Activated effector memory CD4-positive, alpha-beta T cell treated with anti-CD3 and anti-CD28 coated beads, Interleukin-2, amount 50 U/mL, for 16 hours (primary cell): ENCODE measurements around the gene RPL12.
A peak's percentile ranks its signal among the peaks of the same experiment; 100 is the strongest.
"Not testable (repeated sequence)": the region's sequence is repeated elsewhere in the genome, so short reads cannot be mapped to it uniquely, and the experiment has no call there.

ENCODE experiments used
- DNase-seq: peaks from one replicate; pipeline ENCODE4 v3.0.0-alpha.2; 2020

Gene RPL12

GRCh38 chr9:127466407-127466917 lies 15.3 kb upstream of the RPL12 start:
- DNase-seq, result not testable (repeated sequence)

GRCh38 chr9:127463911-127464310 lies 12.7 kb upstream of the RPL12 start:
- no peak for DNase-seq

- DNase-seq, result no peak
These were observed 12.2 kb upstream of the RPL12 start for GRCh38 chr9:127463382-127463781.

GRCh38 chr9:127458921-127459320 lies 7.7 kb upstream of the RPL12 start:
- no peak for DNase-seq

- no peak for DNase-seq
These were observed 6.1 kb upstream of the RPL12 start for GRCh38 chr9:127457191-127457878.

GRCh38 chr9:127455324-127455992 lies 4.3 kb upstream of the RPL12 start:
- DNase-seq, result peak; percentile 67

GRCh38 chr9:127452691-127453090 lies 1.5 kb upstream of the RPL12 start:
- no peak for DNase-seq

GRCh38 chr9:127451858-127452656 lies 851 bp upstream of the RPL12 start:
- DNase-seq, result peak; percentile 81

- no peak for DNase-seq
These were observed 327 bp upstream of the RPL12 start for GRCh38 chr9:127451608-127451857.

- DNase-seq, result peak; percentile 64
These were observed 904 bp downstream of the RPL12 start for GRCh38 chr9:127450243-127450760.

- DNase-seq, result no peak
These were observed 1.8 kb downstream of the RPL12 start for GRCh38 chr9:127449332-127449966.

- DNase-seq, result no peak
These were observed 2.9 kb downstream of the RPL12 start for GRCh38 chr9:127448112-127448805.

- no peak for DNase-seq
These were observed 3.6 kb downstream of the RPL12 start for GRCh38 chr9:127447416-127448111.

GRCh38 chr9:127446713-127447415 lies 4.3 kb downstream of the RPL12 start:
- no peak for DNase-seq

GRCh38 chr9:127445851-127446712 lies 5.1 kb downstream of the RPL12 start:
- no peak for DNase-seq

- DNase-seq, result no peak
These were observed 6.0 kb downstream of the RPL12 start for GRCh38 chr9:127444921-127445850.

GRCh38 chr9:127444283-127444920 lies 6.8 kb downstream of the RPL12 start:
- DNase-seq, result no peak

GRCh38 chr9:127438394-127438793 lies 12.8 kb downstream of the RPL12 start:
- DNase-seq, result no peak
